SJCRH30 (cell line): ENCODE data around the gene TEDC1. TPM values are rescaled to one million over a fixed set of nuclear protein-coding genes. Genes with fewer than 3 reads are reported as not detected.

Experiments
- total RNA-seq: library from RNA; depleted of rRNA; stranded (reverse); fragments of >200 nt; shearing (Covaris generic); gene quantifications from 2 replicates; pipeline ENCODE4 v1.2.3, GENCODE V29; 2014; rRNA removed

Gene TEDC1
- total RNA-seq, 1 experiment from 2014 or later, result 37.4 TPM

Other genes with a start within 250 kb of the TEDC1 start
- gene BTBD6, start 242.7 kb upstream of the TEDC1 start, total RNA-seq, result not detected in 2 replicates
- 29.3 and 31.4 TPM in 2 replicates for gene BRF1, start 190.2 kb upstream of the TEDC1 start, total RNA-seq
- 33.4 and 43.4 TPM in 2 replicates for gene PACS2, start 176.5 kb upstream of the TEDC1 start, total RNA-seq
- 0.06 and 0.20 TPM in 2 replicates for gene TEX22, start 92.7 kb upstream of the TEDC1 start, total RNA-seq
- gene MTA1, start 71.4 kb upstream of the TEDC1 start, total RNA-seq, result 91.7 and 117 TPM in 2 replicates
- 68.2 and 71.7 TPM in 2 replicates for gene CRIP2, start 16.4 kb upstream of the TEDC1 start, total RNA-seq
- 0.14 TPM in 1 of 2 replicates, not detected in the other for gene CRIP1, start 4.4 kb upstream of the TEDC1 start, total RNA-seq
- 4.4 and 4.8 TPM in 2 replicates for gene TMEM121, start 35.3 kb downstream of the TEDC1 start, total RNA-seq